Transverse colon (tissue), 4 donors: ENCODE data around the gene EPHB2.

Experiments used
- CTCF ChIP-seq, 5 experiments: fragments of 200-600 bp in 3 of 5; fragments of 450-650 bp in 2 of 5; sonication (generic) in 3 of 5; IDR thresholded peaks; 1 replicate in 2 of 5; 2 replicates in 3 of 5; pipeline ENCODE4 v1.5.1; 2016 to 2017; ENCODE audit warnings: antibody characterized with exemption in 5 of 5, inconsistent platforms in 3 of 5, mild to moderate bottlenecking in 2 of 5, moderate library complexity in 1 of 5
- POLR2AphosphoS5 ChIP-seq, 3 donors: sonication (generic); formaldehyde crosslinking; IDR thresholded peaks; one replicate each; pipeline ENCODE4 v1.6.1; 2016; ENCODE audit warnings: antibody characterized with exemption in 3 of 3

- TF ChIP-seq CTCF (IDR thresholded peaks at IDR 0.05) = no peak
- no peak for TF ChIP-seq POLR2AphosphoS5 (IDR thresholded peaks at IDR 0.05)
Observed at GRCh38 chr1:22761821-22762220, 51.2 kb downstream of the EPHB2 start.
